Lung (tissue), 12 donors: ENCODE results near the gene MRFAP1. TPM values are rescaled to one million over a fixed set of nuclear protein-coding genes. Genes with fewer than 3 reads are reported as not detected.

ENCODE experiments used
- ATAC-seq: fragments of 200-7000 bp; cut with Tn5 transposase; one replicate; pipeline ENCODE4 v1.9.1; 2020; ENCODE audit warnings: moderate number of reproducible peaks; ENCODE audit not compliant: insufficient read depth, low FRiP score
- DNase-seq, 3 donors: peaks; one replicate each; pipeline ENCODE4 v3.0.0-alpha.2; 2013 to 2017
- H3K27ac ChIP-seq, 2 donors: one replicate each; pipeline ENCODE4 v1.5.1; 2013; ENCODE audit warnings: mild to moderate bottlenecking in 2 of 2, moderate library complexity in 2 of 2, control low read depth in 1 of 2, inconsistent platforms in 1 of 2, low read depth in 1 of 2, low read length in 1 of 2
- H3K27me3 ChIP-seq, 3 donors: one replicate each; pipeline ENCODE4 v1.5.1; 2013; ENCODE audit warnings: low read length in 2 of 3; ENCODE audit not compliant: control insufficient read depth in 3 of 3, insufficient read depth in 3 of 3
- H3K36me3 ChIP-seq, 4 donors: one replicate each; pipeline ENCODE4 v1.5.1; 2013; ENCODE audit warnings: low read length in 4 of 4, mild to moderate bottlenecking in 1 of 4, moderate library complexity in 1 of 4; ENCODE audit not compliant: control insufficient read depth in 4 of 4, insufficient read depth in 4 of 4
- H3K4me1 ChIP-seq, 5 donors: one replicate each; pipeline ENCODE4 v1.5.1; 2013; ENCODE audit warnings: low read length in 5 of 5, mild to moderate bottlenecking in 2 of 5, moderate library complexity in 1 of 5; ENCODE audit not compliant: control insufficient read depth in 5 of 5, insufficient read depth in 5 of 5
- H3K4me3 ChIP-seq: one replicate; pipeline ENCODE4 v1.5.1; 2013; ENCODE audit warnings: mild to moderate bottlenecking, control low read depth, moderate library complexity
- H3K9ac ChIP-seq, 2 donors: one replicate each; pipeline ENCODE4 v1.5.1; 2013; ENCODE audit warnings: low read length in 2 of 2, control low read depth in 1 of 2; ENCODE audit not compliant: insufficient read depth in 1 of 2
- H3K9me3 ChIP-seq, 4 donors: one replicate each; pipeline ENCODE4 v1.5.1; 2013; ENCODE audit warnings: low read length in 3 of 4, mild to moderate bottlenecking in 1 of 4, moderate library complexity in 1 of 4; ENCODE audit not compliant: control insufficient read depth in 4 of 4, insufficient read depth in 3 of 4
- CTCF ChIP-seq: IDR thresholded peaks from 2 replicates; pipeline ENCODE4 v1.5.1; 2012; ENCODE audit warnings: mild to moderate bottlenecking; ENCODE audit errors: control extremely low read depth, extremely low read depth
- WGBS, 2 donors: extraction: QIAGEN DNeasy Blood & Tissue Kit; methylation state at CpG; one replicate each; pipeline ENCODE4 v1.1.7; 2013; 5-methylcytosine and 5-hydroxymethylcytosine counted together
- polyA plus RNA-seq, 2 donors: library from polyadenylated mRNA; stranded (reverse); fragments of 200-250 nt; gene quantifications; one replicate each; pipeline ENCODE4 v1.2.1, GENCODE V29; 2013
- total RNA-seq, 2 donors: library from RNA; depleted of rRNA in 1 of 2; stranded (reverse); fragments of >200 nt in 1 of 2; gene quantifications; one replicate each; pipeline ENCODE4 v1.2.1, GENCODE V29; 2014 to 2021
- donor health status: control.
- donor health status: control.
- donor health status: Bipolar disorder and iron deficiency.
- donor health status: healthy.
- donor health status: DM: yes; HTN: yes; CAD: no.

MRFAP1 gene
- total and polyA plus RNA-seq, 4 donors = 183 to 286 (median 218) TPM

- Histone ChIP-seq H3K9ac (no peak overlapping the region), H3K4me1 (no peaks in the 10 kb centered on the region), H3K4me3 (no peak overlapping the region), H3K27me3 (no peaks in the 10 kb centered on the region), H3K27ac (no peak overlapping the region), H3K9me3 (no peaks in the 10 kb centered on the region), H3K36me3 (peaks cover 0 to 32% (median 3%) of the 10 kb centered on the region in 4 donors)
- DNase-seq (no peak), ATAC-seq (no peak)
- 89 to 92% methylated on average over 13 of the region's 13 CpGs for WGBS, 2 donors
- TF ChIP-seq CTCF = no peak
These were observed 18.9 kb upstream of the MRFAP1 start for GRCh38 chr4:6621556-6621927.

DNA sequence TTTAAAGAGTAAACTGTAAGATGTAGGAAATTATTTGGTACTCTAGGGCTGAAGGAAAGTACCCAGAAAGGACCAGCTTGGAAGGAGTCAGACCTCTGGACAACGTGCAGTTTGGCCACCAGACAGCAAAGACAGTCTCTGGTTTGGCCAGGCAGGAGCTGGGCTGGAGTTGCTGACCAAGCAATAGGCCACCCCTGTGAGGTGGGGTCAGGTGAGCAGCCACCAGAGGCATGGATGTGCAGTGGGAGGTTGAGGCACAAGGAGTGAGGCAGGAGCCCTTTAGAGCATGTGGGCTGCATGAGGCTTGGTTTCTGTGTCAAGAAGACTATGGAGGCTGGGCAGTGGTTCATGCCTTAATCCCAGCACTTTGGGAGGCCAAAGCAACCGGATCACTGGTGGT, 17.7 kb upstream of the MRFAP1 start:
- Histone ChIP-seq H3K27ac (no peak overlapping the region), H3K9me3 (no peaks in the 10 kb centered on the region), H3K4me1 (no peaks in the 10 kb centered on the region), H3K4me3 (no peak overlapping the region), H3K36me3 (peaks cover 0 to 29% (median 0%) of the 10 kb centered on the region in 4 donors), H3K9ac (no peak overlapping the region), H3K27me3 (no peaks in the 10 kb centered on the region)
- DNase-seq = no peak
- WGBS, 2 donors = 92 to 97% methylated on average over 2 of the region's 2 CpGs
- ATAC-seq = no peak
- TF ChIP-seq CTCF = no peak

DNA sequence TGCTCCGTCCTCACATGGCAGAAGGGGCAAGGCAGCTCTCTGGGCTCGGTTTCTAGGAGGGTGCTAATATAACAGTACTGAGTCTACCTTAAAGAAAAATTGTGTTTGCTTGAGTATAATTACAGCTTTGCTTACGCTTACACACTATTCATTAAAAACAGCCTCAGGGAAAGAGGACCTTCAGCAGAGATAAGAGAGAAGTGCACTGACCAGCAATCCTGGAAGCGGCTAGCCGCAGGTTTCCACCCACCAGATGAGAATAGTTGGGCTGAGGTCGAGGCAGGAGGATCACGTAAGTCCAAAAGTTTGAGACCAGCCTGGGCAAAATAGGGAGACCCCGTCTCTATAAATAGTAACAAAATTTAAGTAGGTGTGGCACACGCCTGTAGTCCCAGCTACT, 15.2 kb upstream of the MRFAP1 start:
- no peak for DNase-seq
- WGBS, 2 donors = 93% methylated on average over 9 of the region's 9 CpGs
- no peaks in the 10 kb centered on the region for H3K4me1 ChIP-seq
- H3K9me3 ChIP-seq = no peaks in the 10 kb centered on the region
- H3K9ac ChIP-seq = no peak overlapping the region
- no peak for TF ChIP-seq CTCF
- no peak overlapping the region for H3K27ac ChIP-seq
- H3K36me3 ChIP-seq = peaks cover 0 to 10% (median 0%) of the 10 kb centered on the region in 4 donors
- no peak for ATAC-seq
- H3K4me3 ChIP-seq = no peak overlapping the region
- no peaks in the 10 kb centered on the region for H3K27me3 ChIP-seq

DNA sequence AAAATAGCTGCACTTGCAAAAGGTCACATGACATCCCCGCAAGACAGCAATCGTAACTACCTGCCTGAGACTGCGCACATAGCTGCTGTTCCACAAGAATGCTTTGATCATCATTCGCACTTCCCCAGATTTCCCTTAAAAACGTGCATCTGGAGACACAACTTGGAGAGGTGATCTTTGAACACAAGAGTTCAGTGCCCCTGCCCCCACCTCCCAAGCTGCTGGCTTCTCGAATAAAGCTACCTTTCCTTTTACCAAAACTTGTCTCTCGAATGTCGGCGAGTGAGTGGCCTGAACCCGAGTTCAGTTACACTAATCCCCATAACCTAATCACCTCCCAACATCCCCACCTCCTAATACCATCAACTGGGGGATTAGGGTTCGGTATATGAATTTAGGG, 14.4 kb upstream of the MRFAP1 start:
- Histone ChIP-seq H3K4me1 (no peaks in the 10 kb centered on the region), H3K4me3 (no peak overlapping the region), H3K27ac (no peak overlapping the region), H3K9me3 (no peaks in the 10 kb centered on the region), H3K27me3 (no peaks in the 10 kb centered on the region), H3K9ac (no peak overlapping the region), H3K36me3 (peaks cover 0 to 4% (median 0%) of the 10 kb centered on the region in 4 donors)
- ATAC-seq = no peak
- TF ChIP-seq CTCF = no peak
- 88 to 90% methylated on average over 11 of the region's 11 CpGs for WGBS, 2 donors
- DNase-seq = no peak
